HG03159 (cell line): Measurements from ENCODE around the gene NCBP2.
"Not testable (repeated sequence)": the region's sequence is repeated elsewhere in the genome, so short reads cannot be mapped to it uniquely, and the experiment has no call there.

ENCODE experiments used
- ATAC-seq: cut with Tn5 transposase; IDR thresholded peaks from one replicate; pipeline ENCODE4 v1.9.1; 2021; ENCODE audit warnings: mild to moderate bottlenecking, moderate library complexity; ENCODE audit not compliant: unreplicated experiment

Gene NCBP2

GRCh38 chr3:196968233-196969133 is 26.2 kb upstream of the NCBP2 start, which contains the start of gene PIGZ:
Gene PIGZ, minus strand, starts transcription at chr3:196968833. Its CDS starts 16,802 bp downstream, at chr3:196952031.
- ATAC-seq = peak; percentile 53

DNA sequence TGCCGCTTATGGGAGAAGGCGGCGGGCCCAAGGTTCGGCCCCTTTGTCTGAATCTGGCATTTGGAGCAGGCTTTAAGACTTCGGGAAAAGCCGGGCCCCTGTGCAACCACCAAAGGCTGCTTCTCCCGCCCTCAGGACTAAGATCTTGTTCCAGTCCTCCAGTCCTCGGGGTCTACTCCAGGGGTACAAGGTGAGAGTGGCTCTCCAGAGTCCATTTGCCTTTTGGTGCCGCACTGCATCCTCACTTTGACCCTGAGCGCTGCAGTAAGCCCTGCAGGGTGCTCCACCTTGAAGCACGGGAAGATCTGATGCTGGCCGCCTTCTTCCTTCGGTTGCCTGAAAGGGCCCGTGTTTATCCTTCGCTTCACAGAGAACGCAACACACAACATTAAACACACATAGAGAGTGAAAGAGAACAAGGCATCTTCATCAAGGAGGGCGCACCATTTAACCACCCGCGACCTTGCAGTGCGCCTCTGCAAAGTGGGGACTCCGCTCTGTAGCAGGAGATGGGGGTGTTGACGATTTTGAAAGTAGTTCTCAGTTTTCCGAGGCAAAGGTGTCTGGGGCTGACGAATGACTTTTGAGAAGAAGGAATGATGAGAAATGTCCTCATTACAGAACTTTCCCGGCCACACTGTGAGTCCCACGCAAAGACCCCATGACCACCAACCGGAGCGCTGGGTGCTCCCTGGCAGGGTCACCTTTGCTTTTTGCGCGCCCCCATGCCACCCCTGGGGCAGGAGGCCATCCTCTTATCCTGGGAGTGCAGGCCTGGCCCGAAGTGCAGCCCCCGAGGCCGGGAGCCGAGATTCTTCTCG is 25.3 kb upstream of the NCBP2 start:
- no peak for ATAC-seq

GRCh38 chr3:196966526-196967401 is 24.4 kb upstream of the NCBP2 start:
- no peak for ATAC-seq

DNA sequence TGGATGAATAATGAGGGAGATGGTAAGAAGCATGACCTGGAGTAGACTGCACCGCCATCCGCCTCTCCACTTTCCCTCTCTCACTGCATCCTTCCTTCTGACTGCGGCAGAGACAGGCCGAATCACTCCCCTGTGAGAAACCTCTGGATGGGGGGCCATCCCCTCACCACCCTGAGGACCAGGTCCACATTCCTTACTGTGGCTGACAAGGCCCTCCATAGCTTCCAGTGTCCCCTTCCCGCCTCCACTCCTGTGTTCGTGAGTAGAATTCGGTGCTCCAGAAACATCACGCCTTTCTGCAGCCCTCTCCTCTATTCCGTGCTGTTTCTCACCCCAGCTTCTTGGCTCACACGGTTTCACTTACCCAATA is 23.5 kb upstream of the NCBP2 start:
- no peak for ATAC-seq

- ATAC-seq = no peak
These were observed 22.9 kb upstream of the NCBP2 start for GRCh38 chr3:196965112-196965803.

DNA sequence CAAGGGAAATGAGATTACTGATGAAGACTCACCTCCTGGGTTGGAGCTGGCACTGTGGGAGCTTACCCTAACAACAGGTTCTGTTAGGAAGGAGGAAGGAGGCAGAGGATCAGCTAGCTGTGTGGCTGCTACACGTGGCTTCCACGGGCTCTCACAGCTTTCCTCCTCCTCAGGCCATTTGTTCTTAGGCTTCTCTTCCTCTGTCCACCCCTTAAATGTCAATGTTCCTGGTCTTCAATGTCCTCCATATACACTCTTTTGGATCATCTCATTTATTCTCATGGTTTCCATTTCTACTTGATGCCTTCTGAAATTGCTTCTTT is 21.3 kb upstream of the NCBP2 start:
- ATAC-seq = no peak

- ATAC-seq = no peak
These were observed 20.8 kb upstream of the NCBP2 start for GRCh38 chr3:196962930-196963630.

GRCh38 chr3:196962108-196962929 is 20.0 kb upstream of the NCBP2 start:
- ATAC-seq = no peak

GRCh38 chr3:196954832-196955231 is 12.5 kb upstream of the NCBP2 start:
- ATAC-seq = no peak

DNA sequence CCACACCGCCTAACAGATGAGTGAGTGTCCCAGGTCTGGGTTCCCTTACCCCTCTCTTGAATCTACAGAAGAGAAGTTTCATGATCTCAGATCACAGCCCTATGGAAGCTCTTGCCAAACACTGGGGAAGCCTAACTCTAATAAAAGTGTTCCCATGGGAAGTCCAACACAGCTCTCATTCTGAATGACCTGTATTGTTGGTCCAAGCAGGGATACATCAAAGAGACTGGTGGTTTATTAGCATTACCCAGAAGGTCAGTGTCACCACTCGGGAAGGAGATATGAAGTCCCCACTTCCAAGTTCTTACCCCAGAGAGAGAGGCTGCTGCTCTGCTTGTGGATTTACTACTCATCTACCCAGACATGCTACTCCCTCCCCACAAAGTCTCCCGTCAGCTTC is 9.0 kb upstream of the NCBP2 start:
- no peak for ATAC-seq

GRCh38 chr3:196949750-196950149 is 7.4 kb upstream of the NCBP2 start:
- ATAC-seq = no peak

DNA sequence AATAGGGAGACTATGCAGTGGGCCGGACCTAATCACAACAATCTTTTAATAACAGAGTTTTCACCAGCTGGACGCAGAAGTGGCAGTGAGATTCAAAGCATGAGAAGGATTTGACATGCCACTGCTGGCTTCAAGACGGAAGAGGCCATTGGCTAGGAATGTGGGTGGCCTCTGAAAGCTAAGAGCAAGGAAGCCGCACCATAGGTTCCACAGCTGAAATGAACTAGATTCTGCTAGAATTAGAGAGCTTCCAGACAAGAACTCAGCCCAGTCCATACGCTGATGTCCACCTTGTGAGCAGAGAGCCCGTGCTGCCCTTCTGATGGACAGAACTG is 6.9 kb upstream of the NCBP2 start:
- no peak for ATAC-seq

GRCh38 chr3:196948442-196949284 is 6.3 kb upstream of the NCBP2 start:
- ATAC-seq = no peak

GRCh38 chr3:196947860-196948441 is 5.6 kb upstream of the NCBP2 start:
- no peak for ATAC-seq

GRCh38 chr3:196947136-196947859 is 5.0 kb upstream of the NCBP2 start:
- no peak for ATAC-seq

GRCh38 chr3:196944037-196944790 is 1.9 kb upstream of the NCBP2 start:
- ATAC-seq = not testable (repeated sequence)

- ATAC-seq = peak; percentile 19
These were observed 568 bp upstream of the NCBP2 start for GRCh38 chr3:196942915-196943277.
